GM23338 (cell line): ENCODE measurements around the gene QKI. TPM values are rescaled to one million over a fixed set of nuclear protein-coding genes. Genes with fewer than 3 reads are reported as not detected.
A peak's percentile ranks its signal among the peaks of the same experiment; 100 is the strongest.
"Not testable (repeated sequence)": the region's sequence is repeated elsewhere in the genome, so short reads cannot be mapped to it uniquely, and the experiment has no call there.

ENCODE experiments used
- ATAC-seq: fragments of 200-7000 bp; cut with Tn5 transposase; 3 replicates; pipeline ENCODE4 v1.9.1; 2020
- DNase-seq: peaks from one replicate; pipeline ENCODE4 v3.0.0-alpha.2; 2015; ENCODE audit warnings: low spot score
- H2AFZ ChIP-seq: fragments of 200-600 bp; sonication (generic); 2 replicates; pipeline ENCODE4 v1.8.0; 2016; ENCODE audit warnings: antibody characterized with exemption, mild to moderate bottlenecking, moderate library complexity
- H3F3A ChIP-seq: fragments of 200-600 bp; sonication (generic); replicated peaks from 2 replicates; pipeline ENCODE4 v1.8.0; 2017; ENCODE audit warnings: antibody characterized with exemption, mixed run types, low read depth
- H3K27ac ChIP-seq: fragments of 200-600 bp; sonication (generic); 2 replicates; pipeline ENCODE4 v1.6.1; 2016; ENCODE audit warnings: low read depth
- H3K27me3 ChIP-seq: fragments of 200-600 bp; sonication (generic); 2 replicates; pipeline ENCODE4 v1.8.0; 2016; ENCODE audit warnings: mild to moderate bottlenecking, mixed run types, moderate library complexity; ENCODE audit not compliant: insufficient read depth
- H3K36me3 ChIP-seq: fragments of 200-600 bp; sonication (generic); 2 replicates; pipeline ENCODE4 v1.8.0; 2016; ENCODE audit warnings: mild to moderate bottlenecking; ENCODE audit not compliant: insufficient read depth
- H3K4me1 ChIP-seq: fragments of 200-600 bp; sonication (generic); 2 replicates; pipeline ENCODE4 v1.8.0; 2016; ENCODE audit warnings: mild to moderate bottlenecking, moderate library complexity; ENCODE audit not compliant: insufficient read depth
- H3K4me2 ChIP-seq: fragments of 200-600 bp; sonication (generic); 2 replicates; pipeline ENCODE4 v1.7.1; 2017; ENCODE audit warnings: mixed run types
- H3K4me3 ChIP-seq: fragments of 200-600 bp; sonication (generic); 2 replicates; pipeline ENCODE4 v1.6.1; 2016; ENCODE audit warnings: mixed run types
- H3K79me2 ChIP-seq: fragments of 200-600 bp; sonication (generic); replicated peaks from 2 replicates; pipeline ENCODE4 v1.8.0; 2017; ENCODE audit warnings: mild to moderate bottlenecking; ENCODE audit not compliant: insufficient read depth
- H3K9me2 ChIP-seq: fragments of 200-600 bp; sonication (generic); 2 replicates; pipeline ENCODE4 v1.8.0; 2017; ENCODE audit not compliant: insufficient read depth
- H4K20me1 ChIP-seq: fragments of 200-600 bp; sonication (generic); replicated peaks from 2 replicates; pipeline ENCODE4 v1.8.0; 2017; ENCODE audit warnings: mild to moderate bottlenecking; ENCODE audit not compliant: insufficient read depth
- H3K27ac Mint-ChIP-seq: 2 replicates; pipeline ENCODE4 v1.8.0; 2020; ENCODE audit warnings: inconsistent platforms, mild to moderate bottlenecking, moderate library complexity, mixed read lengths
- H3K27me3 Mint-ChIP-seq: 3 replicates; pipeline ENCODE4 v1.8.0; 2022; ENCODE audit warnings: low read depth, mild to moderate bottlenecking, moderate library complexity, mixed read lengths, inconsistent platforms; ENCODE audit not compliant: insufficient read depth, poor library complexity
- H3K36me3 Mint-ChIP-seq: 3 replicates; pipeline ENCODE4 v1.8.0; 2021; ENCODE audit warnings: low read depth, mild to moderate bottlenecking, inconsistent platforms, moderate library complexity, mixed read lengths
- H3K4me1 Mint-ChIP-seq: 3 replicates; pipeline ENCODE4 v1.8.0; 2020; ENCODE audit warnings: mild to moderate bottlenecking, inconsistent platforms, mixed read lengths
- H3K4me3 Mint-ChIP-seq: 3 replicates; pipeline ENCODE4 v1.8.0; 2021; ENCODE audit warnings: moderate library complexity, mild to moderate bottlenecking, inconsistent platforms, mixed read lengths
- H3K9me3 Mint-ChIP-seq: 3 replicates; pipeline ENCODE4 v1.8.0; 2020; ENCODE audit warnings: moderate library complexity, mild to moderate bottlenecking, inconsistent platforms, mixed read lengths
- CREB1 ChIP-seq: fragments of 250-450 bp; sonication (Bioruptor Pico); IDR thresholded peaks from 2 replicates; pipeline ENCODE4 v1.5.0; 2020; ENCODE audit warnings: low read depth, mild to moderate bottlenecking, moderate library complexity
- EZH2 ChIP-seq: fragments of 200-600 bp; sonication (generic); IDR thresholded peaks from one replicate; pipeline ENCODE4 v1.8.0; 2017; ENCODE audit warnings: antibody characterized with exemption, mild to moderate bottlenecking, low read depth; ENCODE audit not compliant: unreplicated experiment
- EZH2phosphoT487 ChIP-seq: fragments of 200-600 bp; sonication (generic); IDR thresholded peaks from one replicate; pipeline ENCODE4 v1.8.1; 2018; ENCODE audit warnings: antibody characterized with exemption; ENCODE audit not compliant: unreplicated experiment
- NANOG ChIP-seq: IDR thresholded peaks from 2 replicates; pipeline ENCODE4 v1.6.1; 2016; ENCODE audit warnings: antibody characterized with exemption, borderline replicate concordance
- POLR2AphosphoS5 ChIP-seq: IDR thresholded peaks from 2 replicates; pipeline ENCODE4 v1.6.1; 2016; ENCODE audit warnings: antibody characterized with exemption, low read depth
- STAT1 ChIP-seq: IDR thresholded peaks from one replicate; pipeline ENCODE4 v1.6.1; 2016; ENCODE audit warnings: antibody characterized with exemption; ENCODE audit not compliant: unreplicated experiment
- ZNF331 ChIP-seq: fragments of 250-450 bp; sonication (Bioruptor Pico); IDR thresholded peaks from 2 replicates; pipeline ENCODE4 v1.5.0; 2020; ENCODE audit warnings: low read depth, mild to moderate bottlenecking, moderate library complexity
- polyA plus RNA-seq: library from polyadenylated mRNA; unstranded; fragments of >200 nt; fragmentation: Nextera tagmentation; extraction: Ambion mirVana; gene quantifications from 2 replicates; pipeline ENCODE4 v1.2.1, GENCODE V29; 2016
- total RNA-seq: library from RNA; depleted of rRNA; stranded (reverse); fragments of >200 nt; shearing (Covaris generic); gene quantifications from 2 replicates; pipeline ENCODE4 v1.2.3, GENCODE V29; 2014
- TF ChIP-seq, protein P1 (sequence below), 2 experiments: fragments of 200-600 bp in 1 of 2; sonication (generic) in 1 of 2; conservative IDR thresholded peaks; 2 replicates each; pipeline versions ENCODE4 v1.5.1 to v1.6.1; 2016 to 2017; ENCODE audit warnings: antibody characterized with exemption in 2 of 2, low read depth in 2 of 2, mild to moderate bottlenecking in 2 of 2, moderate library complexity in 1 of 2
- TF ChIP-seq, protein P2 (sequence below): IDR thresholded peaks from 2 replicates; pipeline ENCODE4 v1.6.1; 2016; ENCODE audit warnings: antibody characterized with exemption
- TF ChIP-seq, protein P3 (sequence below): IDR thresholded peaks from one replicate; pipeline ENCODE4 v1.6.1; 2018; ENCODE audit warnings: antibody characterized with exemption; ENCODE audit not compliant: unreplicated experiment

Gene QKI
- total and polyA plus RNA-seq, 2 experiments from 2014 or later: 60.8 to 159 TPM

DNA sequence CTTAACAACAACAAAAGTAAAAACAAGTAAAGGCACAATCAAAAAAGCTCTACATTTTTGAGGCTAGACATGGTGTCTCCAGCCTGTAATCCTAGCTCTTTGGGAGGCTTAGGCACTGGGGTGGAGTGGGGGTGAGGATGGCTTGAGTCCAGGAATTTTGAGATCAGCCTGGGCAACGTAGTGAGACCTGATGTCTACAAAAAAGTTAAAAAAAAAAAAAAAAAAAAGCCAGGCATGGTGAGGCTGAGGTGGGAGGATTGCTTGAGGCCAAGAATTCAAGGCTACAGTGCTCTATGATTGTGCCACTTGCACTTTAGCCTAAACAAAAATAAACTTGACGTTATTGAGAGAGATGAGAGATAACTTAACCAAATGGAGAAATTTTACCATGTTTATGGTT lies 60.1 kb downstream of the QKI start (continued):
- TF ChIP-seq NANOG (no peak), STAT1 (no peak), EZH2phosphoT487 (no peak), CREB1 (CRISPR knock-in tag) (no peak), EZH2 (no peak), ZNF331 (CRISPR knock-in tag) (no peak), POLR2AphosphoS5 (no peak)
- TF ChIP-seq, protein P1, sequence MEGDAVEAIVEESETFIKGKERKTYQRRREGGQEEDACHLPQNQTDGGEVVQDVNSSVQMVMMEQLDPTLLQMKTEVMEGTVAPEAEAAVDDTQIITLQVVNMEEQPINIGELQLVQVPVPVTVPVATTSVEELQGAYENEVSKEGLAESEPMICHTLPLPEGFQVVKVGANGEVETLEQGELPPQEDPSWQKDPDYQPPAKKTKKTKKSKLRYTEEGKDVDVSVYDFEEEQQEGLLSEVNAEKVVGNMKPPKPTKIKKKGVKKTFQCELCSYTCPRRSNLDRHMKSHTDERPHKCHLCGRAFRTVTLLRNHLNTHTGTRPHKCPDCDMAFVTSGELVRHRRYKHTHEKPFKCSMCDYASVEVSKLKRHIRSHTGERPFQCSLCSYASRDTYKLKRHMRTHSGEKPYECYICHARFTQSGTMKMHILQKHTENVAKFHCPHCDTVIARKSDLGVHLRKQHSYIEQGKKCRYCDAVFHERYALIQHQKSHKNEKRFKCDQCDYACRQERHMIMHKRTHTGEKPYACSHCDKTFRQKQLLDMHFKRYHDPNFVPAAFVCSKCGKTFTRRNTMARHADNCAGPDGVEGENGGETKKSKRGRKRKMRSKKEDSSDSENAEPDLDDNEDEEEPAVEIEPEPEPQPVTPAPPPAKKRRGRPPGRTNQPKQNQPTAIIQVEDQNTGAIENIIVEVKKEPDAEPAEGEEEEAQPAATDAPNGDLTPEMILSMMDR (conservative IDR thresholded peaks at IDR 0.05; ENCODE audit: low read depth in 2 of 2): no peak
- TF ChIP-seq, protein P2, sequence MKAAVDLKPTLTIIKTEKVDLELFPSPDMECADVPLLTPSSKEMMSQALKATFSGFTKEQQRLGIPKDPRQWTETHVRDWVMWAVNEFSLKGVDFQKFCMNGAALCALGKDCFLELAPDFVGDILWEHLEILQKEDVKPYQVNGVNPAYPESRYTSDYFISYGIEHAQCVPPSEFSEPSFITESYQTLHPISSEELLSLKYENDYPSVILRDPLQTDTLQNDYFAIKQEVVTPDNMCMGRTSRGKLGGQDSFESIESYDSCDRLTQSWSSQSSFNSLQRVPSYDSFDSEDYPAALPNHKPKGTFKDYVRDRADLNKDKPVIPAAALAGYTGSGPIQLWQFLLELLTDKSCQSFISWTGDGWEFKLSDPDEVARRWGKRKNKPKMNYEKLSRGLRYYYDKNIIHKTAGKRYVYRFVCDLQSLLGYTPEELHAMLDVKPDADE: no peak
- TF ChIP-seq, protein P3, sequence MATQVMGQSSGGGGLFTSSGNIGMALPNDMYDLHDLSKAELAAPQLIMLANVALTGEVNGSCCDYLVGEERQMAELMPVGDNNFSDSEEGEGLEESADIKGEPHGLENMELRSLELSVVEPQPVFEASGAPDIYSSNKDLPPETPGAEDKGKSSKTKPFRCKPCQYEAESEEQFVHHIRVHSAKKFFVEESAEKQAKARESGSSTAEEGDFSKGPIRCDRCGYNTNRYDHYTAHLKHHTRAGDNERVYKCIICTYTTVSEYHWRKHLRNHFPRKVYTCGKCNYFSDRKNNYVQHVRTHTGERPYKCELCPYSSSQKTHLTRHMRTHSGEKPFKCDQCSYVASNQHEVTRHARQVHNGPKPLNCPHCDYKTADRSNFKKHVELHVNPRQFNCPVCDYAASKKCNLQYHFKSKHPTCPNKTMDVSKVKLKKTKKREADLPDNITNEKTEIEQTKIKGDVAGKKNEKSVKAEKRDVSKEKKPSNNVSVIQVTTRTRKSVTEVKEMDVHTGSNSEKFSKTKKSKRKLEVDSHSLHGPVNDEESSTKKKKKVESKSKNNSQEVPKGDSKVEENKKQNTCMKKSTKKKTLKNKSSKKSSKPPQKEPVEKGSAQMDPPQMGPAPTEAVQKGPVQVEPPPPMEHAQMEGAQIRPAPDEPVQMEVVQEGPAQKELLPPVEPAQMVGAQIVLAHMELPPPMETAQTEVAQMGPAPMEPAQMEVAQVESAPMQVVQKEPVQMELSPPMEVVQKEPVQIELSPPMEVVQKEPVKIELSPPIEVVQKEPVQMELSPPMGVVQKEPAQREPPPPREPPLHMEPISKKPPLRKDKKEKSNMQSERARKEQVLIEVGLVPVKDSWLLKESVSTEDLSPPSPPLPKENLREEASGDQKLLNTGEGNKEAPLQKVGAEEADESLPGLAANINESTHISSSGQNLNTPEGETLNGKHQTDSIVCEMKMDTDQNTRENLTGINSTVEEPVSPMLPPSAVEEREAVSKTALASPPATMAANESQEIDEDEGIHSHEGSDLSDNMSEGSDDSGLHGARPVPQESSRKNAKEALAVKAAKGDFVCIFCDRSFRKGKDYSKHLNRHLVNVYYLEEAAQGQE: no peak

DNA sequence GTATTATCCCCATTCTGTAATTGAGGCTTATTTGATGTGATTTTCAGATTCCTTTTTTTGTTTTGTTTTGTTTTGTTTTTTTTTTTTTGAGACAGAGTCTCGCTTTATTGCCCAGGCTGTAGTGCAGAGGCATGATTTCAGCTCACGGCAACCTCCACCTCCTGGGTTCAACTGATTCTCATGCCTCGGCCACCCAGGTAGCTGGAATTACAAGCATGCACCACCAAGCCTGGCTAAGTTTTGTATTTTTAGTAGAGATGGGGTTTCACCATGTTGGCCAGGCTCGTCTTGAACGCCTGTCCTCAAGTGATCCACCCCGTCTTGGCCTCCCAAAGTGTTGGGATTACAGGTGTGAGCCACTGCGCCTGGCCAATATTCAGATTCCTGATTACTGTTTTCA lies 62.4 kb downstream of the QKI start:
- DNase-seq (peak; percentile 55), ATAC-seq (peak; percentile 80)
- not testable (repeated sequence) for H3K4me3 ChIP-seq, H3K9me3 Mint-ChIP-seq, H3K9me2 ChIP-seq, H3K27me3 Mint-ChIP-seq, H3K36me3 ChIP-seq, H3K4me3 Mint-ChIP-seq, H3K27me3 ChIP-seq, H4K20me1 ChIP-seq, H2AFZ ChIP-seq, H3F3A ChIP-seq
- H3K4me1 Mint-ChIP-seq: peaks cover 32% of the 10 kb centered on the region
- Histone ChIP-seq H3K79me2 (peaks cover 96% of the 10 kb centered on the region), H3K4me2 (peak overlapping the region; percentile 64; the same call in 1 of the 2 replicates), H3K27ac (peak overlapping the region; percentile 79), H3K4me1 (peaks cover 29% of the 10 kb centered on the region)
- peaks cover 11% of the 10 kb centered on the region; the same call in 2 of the 3 replicates for H3K36me3 Mint-ChIP-seq
- peak overlapping the region; percentile 28 for H3K27ac Mint-ChIP-seq
